Measurements from ENCODE around the gene GLIS2.

Gene GLIS2

DNA sequence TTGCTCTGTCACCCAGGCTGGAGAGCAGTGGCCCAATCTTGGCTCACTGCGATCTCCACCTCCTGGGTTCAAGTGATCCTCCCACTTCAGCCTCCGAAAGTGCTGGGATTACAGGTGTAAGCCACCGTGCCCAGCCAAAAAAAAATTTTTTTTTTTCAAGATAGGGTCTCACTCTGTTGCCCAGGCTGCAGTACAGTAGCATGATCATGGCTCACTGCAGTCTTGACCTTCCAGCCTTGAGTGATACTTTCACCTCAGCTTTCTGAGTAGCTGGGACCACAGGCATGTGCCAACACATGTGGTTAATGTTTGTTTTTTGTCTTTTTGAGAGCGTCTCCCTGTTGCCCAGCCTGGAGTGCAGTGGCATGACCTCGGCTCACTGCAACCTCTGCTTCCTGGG, 37.0 kb downstream of the GLIS2 start:
- H3K9me3 Mint-ChIP-seq, result no peaks in the 10 kb centered on the region
- no peak overlapping the region for H3K4me3 Mint-ChIP-seq
- no peak overlapping the region for H3K27ac Mint-ChIP-seq
- ATAC-seq (replicated peaks), result no peak
- peaks cover 5 to 17% of the 10 kb centered on the region in 2 donors for H3K4me1 Mint-ChIP-seq
- DNase-seq, result no peak
- H3K27me3 Mint-ChIP-seq, result no peaks in the 10 kb centered on the region
- peaks cover 20 to 25% of the 10 kb centered on the region in 2 donors for H3K36me3 Mint-ChIP-seq

DNA sequence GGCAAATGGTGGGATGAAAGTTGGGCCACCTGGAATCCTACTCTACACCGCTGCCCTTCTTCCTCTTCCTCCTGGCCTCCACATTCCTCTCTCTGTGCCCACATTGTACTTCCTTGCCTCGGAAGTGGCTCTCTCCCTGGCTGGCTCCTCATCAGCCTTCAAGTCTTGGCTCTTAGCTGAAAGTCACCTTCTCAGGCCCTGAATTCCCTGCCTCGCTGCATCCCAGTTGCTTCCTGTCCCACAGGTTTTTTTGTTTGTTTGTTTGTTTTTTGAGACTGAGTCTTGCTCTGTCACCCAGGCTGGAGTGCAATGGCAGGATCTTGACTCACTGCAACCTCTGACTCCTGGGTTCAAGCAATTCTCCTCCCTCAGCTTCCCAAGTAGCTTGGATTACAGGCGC, 37.8 kb downstream of the GLIS2 start:
- Mint-ChIP-seq H3K4me3 (no peak overlapping the region), H3K27ac (peak overlapping the region; percentile 4), H3K36me3 (peaks cover 15 to 19% of the 10 kb centered on the region in 2 donors), H3K9me3 (no peaks in the 10 kb centered on the region), H3K27me3 (no peaks in the 10 kb centered on the region), H3K4me1 (peaks cover 0 to 9% of the 10 kb centered on the region in 2 donors)
- no peak for ATAC-seq (replicated peaks)
- no peak for DNase-seq

DNA sequence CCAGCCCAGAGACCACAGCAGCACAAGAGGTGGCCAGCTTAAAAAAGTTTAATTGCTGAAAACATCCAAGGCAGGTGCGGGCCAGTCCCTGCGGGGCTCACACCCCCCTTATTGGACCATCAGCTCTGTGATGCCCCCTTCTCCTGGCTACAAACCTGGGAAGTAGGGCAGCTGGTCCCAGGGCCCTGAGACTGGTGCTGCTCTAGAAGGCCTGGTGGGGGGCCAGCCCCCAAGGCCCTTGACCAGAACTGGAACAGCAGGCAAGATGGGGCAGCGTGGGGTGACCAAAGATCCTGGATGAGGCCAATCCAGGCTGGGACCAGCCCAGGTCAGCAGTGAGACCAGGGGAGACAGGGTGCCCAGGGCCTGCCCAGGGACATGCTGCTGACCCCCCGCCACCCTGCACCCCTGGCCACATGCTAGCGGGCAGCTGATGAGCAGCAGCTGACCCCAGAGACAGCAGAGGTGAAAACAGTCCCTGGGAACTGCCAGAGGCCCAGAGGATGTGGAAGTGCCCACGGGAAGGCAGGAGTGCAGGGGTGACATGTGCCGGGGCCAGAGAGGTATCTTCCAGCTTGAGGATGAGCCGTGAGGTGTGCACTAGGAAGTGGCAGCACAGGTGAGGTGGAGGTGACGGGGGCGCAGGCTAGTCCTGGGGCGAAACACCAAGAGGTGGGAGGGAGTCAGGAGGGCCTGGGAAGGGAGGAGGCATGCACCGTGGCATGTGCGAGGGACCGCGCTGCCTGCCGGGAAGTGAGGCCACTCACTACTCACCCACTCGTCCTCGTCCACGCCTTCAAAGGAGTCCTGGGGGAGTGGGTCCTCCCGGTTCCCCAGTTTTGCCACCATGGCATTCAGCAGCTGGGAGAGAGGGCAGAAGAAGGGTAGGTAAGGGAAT, 38.9 kb downstream of the GLIS2 start:
- ATAC-seq (replicated peaks) (no peak), DNase-seq (no peak)
- Mint-ChIP-seq H3K4me1 (peaks cover 0 to 7% of the 10 kb centered on the region in 2 donors), H3K27me3 (no peaks in the 10 kb centered on the region), H3K9me3 (no peaks in the 10 kb centered on the region), H3K27ac (peak overlapping the region; percentile 25), H3K4me3 (no peak overlapping the region), H3K36me3 (peaks cover 22 to 26% of the 10 kb centered on the region in 2 donors)

DNA sequence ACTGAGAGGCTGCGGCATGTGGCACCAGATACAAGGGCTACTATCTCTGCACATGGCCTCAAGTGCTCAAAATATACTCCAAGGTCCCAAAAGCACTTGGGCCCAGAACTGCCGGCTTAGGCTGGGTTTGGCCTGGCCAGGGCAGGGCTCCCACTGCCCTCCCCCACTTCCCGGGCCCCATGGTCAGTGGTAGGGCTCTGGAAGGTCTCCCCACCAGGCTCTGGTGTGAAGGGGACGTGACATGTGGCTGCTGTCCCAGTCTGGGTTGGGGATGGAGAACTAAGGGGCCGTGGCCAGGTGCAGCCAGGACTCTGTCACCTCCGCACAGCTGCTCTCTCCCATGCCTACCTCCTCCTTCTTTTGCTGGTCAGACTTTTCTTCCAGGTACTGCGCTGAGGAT, 41.0 kb downstream of the GLIS2 start:
- Mint-ChIP-seq H3K27me3 (no peaks in the 10 kb centered on the region), H3K36me3 (peaks cover 29 to 33% of the 10 kb centered on the region in 2 donors), H3K4me1 (peaks cover 1 to 6% of the 10 kb centered on the region in 2 donors), H3K27ac (no peak overlapping the region), H3K9me3 (no peaks in the 10 kb centered on the region), H3K4me3 (no peak overlapping the region)
- DNase-seq, result no peak
- ATAC-seq (replicated peaks), result no peak

DNA sequence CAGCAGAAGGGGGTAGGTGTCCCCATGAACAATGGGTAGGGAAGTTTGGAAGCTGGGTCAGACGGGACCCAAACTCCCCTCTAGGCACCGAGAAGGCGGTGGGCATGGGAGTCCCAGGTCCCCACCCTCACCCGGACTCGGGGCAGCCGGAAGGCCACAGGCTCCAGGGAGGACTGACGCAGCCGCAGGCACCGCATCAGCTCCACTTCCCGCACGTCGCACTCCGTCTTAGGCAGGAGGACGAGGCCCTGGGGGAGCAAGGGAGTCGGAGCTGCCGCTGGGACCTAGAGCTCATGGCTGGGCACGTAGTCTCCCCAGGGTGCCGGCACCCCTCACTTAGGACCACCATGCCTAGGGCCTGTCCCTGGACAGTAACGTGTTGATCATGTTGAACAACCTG, 42.4 kb downstream of the GLIS2 start:
- H3K9me3 Mint-ChIP-seq, result no peaks in the 10 kb centered on the region
- H3K36me3 Mint-ChIP-seq, result peaks cover 33 to 44% of the 10 kb centered on the region in 2 donors
- H3K4me1 Mint-ChIP-seq, result peaks cover 0 to 8% of the 10 kb centered on the region in 2 donors

DNA sequence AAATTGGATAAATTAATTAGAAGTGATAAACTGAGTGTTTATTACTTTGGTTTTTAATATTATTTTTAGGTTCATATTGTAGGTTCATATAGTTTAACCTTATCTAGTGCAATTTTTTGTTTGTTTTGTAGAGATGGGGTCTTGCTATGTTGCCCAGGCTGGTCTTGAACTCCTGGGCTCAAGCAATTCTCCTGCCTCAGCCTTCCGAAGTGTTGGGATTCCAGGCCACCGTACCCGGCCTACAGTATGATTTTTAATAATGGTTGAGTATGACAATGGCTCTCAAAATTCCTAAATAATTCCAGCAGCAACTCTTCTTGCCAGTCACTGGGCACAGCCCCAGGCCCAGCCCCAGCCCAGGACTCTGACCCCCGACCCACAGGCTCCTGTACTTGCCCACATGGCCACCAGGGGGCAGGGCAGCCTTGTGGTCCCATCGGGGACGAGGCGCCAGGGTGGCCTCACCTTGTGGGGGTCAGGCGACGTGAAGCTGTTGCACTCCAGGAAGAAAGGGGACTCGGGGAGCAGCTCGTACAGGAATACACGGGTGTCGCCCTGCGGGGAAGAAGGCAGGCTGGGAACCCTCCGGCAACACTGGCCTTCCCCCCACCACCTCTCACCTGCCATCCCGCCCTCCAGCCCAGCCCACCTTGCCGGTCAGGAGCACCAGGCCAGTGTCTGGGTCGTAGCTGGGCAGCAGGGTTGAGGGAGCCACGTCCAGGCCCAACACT, 43.1 kb downstream of the GLIS2 start:
- ATAC-seq (replicated peaks) (peak; percentile 75 to 81), DNase-seq (peak; percentile 42)
- no peak overlapping the region for H3K27ac Mint-ChIP-seq
- H3K36me3 Mint-ChIP-seq, result peaks cover 37 to 44% of the 10 kb centered on the region in 2 donors
- no peak overlapping the region for H3K4me3 Mint-ChIP-seq
- H3K4me1 Mint-ChIP-seq, result peaks cover 3 to 8% of the 10 kb centered on the region in 2 donors
- H3K9me3 Mint-ChIP-seq, result no peaks in the 10 kb centered on the region
- H3K27me3 Mint-ChIP-seq, result no peaks in the 10 kb centered on the region

More for the DNA sequence above, 42.4 kb downstream of the GLIS2 start:
- DNase-seq (no peak), ATAC-seq (replicated peaks) (no peak)
- Mint-ChIP-seq H3K4me3 (no peak overlapping the region), H3K27ac (peak overlapping the region; percentile 57), H3K27me3 (no peaks in the 10 kb centered on the region)

DNA sequence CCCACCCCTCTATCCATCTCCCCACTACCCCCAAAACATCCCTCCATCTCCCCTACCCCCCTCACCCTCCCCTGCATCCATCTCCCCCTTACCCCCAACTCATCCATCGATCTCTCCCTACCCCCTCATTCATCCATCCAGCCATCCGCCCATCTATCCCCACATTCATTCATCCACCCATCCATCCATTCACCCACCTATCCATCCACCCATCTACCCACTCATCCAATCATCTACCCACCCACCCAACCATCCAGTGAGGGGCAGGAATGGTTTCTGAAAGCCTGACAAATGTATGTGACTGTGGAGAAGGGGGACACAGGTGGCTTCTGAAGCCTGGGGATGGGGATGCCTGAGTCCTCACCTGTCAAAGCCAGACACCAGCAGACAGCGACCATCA, 44.0 kb downstream of the GLIS2 start:
- peaks cover 33 to 43% of the 10 kb centered on the region in 2 donors for H3K36me3 Mint-ChIP-seq
- no peaks in the 10 kb centered on the region for H3K27me3 Mint-ChIP-seq
- no peak for DNase-seq
- no peak for ATAC-seq (replicated peaks)
- H3K27ac Mint-ChIP-seq, result no peak overlapping the region
- H3K4me3 Mint-ChIP-seq, result no peak overlapping the region
- H3K4me1 Mint-ChIP-seq, result peaks cover 10 to 12% of the 10 kb centered on the region in 2 donors
- H3K9me3 Mint-ChIP-seq, result no peaks in the 10 kb centered on the region

DNA sequence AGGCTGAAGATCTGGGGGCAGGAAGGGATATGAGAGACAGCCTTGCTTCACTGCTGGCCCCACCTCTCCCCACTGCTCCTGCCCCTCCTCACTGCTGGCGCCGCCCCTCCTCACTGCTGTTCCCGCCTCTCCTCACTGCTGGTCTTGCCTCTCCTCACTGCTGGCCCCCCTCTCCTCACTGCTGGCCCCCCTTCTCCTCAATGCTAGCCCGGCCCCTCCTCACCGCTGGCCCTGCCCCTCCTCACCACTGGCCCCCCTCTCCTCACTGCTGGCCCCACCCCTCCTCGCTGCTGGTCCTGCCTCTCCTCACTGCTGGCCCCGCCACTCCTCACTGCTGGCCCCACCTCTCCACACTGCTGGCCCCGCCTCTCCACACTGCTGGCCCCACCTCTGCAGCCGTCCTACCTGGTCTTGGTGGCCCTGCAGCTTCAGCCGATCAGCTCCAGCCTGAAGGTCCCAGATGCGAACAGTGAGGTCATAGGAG, 44.7 kb downstream of the GLIS2 start:
- ATAC-seq (replicated peaks), result no peak
- Mint-ChIP-seq H3K9me3 (no peaks in the 10 kb centered on the region), H3K27me3 (no peaks in the 10 kb centered on the region), H3K36me3 (peaks cover 32 to 43% of the 10 kb centered on the region in 2 donors), H3K4me3 (no peak overlapping the region), H3K27ac (no peak overlapping the region), H3K4me1 (peaks cover 17% of the 10 kb centered on the region in 2 donors)
- DNase-seq, result no peak

DNA sequence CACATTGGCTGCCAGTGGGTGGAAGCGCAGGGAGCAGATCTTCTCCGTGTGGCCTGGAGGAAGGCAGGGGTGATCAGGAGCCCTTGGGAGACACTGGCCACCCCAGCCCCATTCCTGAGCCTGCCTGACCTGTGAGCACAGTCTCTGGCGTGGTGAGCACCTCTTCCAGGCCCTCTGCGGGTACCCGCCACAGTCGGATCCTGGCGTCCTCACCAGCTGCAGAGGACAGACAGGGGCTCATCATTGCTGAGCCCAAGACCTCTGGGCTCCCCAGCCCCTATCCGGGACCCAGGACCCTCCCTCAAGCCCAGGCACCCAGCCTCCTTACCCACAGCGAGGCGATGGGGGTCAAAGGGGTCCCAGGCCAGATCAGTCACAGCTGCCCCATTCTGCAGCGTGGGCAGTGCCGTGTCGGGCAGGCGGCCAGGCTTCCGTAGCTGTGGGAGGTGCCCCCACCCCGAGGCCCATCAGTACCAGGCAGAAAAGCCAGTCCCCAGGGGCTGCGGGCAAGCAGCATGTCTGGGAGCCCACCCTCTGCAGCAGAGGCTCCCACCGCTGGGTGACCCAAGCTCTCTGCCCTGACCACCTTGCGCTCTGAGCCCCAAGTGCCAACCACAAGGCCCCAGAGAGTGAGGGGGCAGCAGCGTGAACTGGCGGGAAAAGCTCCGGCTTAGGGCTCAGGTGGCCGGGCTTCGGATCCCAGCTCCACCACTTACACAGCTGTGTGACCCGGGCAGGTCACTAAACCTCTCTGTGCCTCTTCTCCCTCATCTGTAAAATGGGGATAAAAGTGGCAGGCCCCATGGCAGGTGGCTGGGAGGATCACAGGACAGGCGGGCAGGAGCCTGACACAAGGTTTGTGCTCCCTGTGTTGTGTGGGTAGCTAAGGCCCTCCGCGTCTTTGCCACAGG, 45.4 kb downstream of the GLIS2 start:
- H3K36me3 Mint-ChIP-seq, result peaks cover 32 to 44% of the 10 kb centered on the region in 2 donors
- no peaks in the 10 kb centered on the region for H3K9me3 Mint-ChIP-seq
- peak overlapping the region; percentile 9 for H3K27ac Mint-ChIP-seq
- peaks cover 19 to 21% of the 10 kb centered on the region in 2 donors for H3K4me1 Mint-ChIP-seq
- H3K4me3 Mint-ChIP-seq, result no peak overlapping the region
- H3K27me3 Mint-ChIP-seq, result no peaks in the 10 kb centered on the region
- no peak for DNase-seq
- no peak for ATAC-seq (replicated peaks)

DNA sequence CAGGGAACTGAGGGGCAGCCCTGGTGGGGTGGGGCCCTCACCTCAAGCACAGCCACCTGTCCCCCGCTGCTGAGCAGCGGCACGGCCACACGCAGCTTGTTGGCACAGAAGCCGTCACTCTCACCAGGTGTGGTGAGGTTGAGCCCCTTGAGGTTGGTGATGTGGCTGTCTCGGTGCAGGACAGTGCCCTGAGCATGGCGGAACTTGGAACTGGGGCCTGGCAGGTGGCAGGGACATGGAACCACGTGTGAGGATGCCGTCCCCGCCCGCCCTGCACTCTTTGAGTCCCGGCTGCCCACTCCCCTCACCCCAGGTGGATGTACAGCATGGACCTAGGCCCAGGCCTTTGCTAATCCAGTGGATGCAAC, 46.1 kb downstream of the GLIS2 start:
- H3K4me3 Mint-ChIP-seq, result no peak overlapping the region
- H3K27ac Mint-ChIP-seq, result no peak overlapping the region
- peaks cover 19 to 21% of the 10 kb centered on the region in 2 donors for H3K4me1 Mint-ChIP-seq
- ATAC-seq (replicated peaks) (no peak), DNase-seq (no peak)
- H3K27me3 Mint-ChIP-seq, result no peaks in the 10 kb centered on the region
- H3K36me3 Mint-ChIP-seq, result peaks cover 32 to 44% of the 10 kb centered on the region in 2 donors
- no peaks in the 10 kb centered on the region for H3K9me3 Mint-ChIP-seq

DNA sequence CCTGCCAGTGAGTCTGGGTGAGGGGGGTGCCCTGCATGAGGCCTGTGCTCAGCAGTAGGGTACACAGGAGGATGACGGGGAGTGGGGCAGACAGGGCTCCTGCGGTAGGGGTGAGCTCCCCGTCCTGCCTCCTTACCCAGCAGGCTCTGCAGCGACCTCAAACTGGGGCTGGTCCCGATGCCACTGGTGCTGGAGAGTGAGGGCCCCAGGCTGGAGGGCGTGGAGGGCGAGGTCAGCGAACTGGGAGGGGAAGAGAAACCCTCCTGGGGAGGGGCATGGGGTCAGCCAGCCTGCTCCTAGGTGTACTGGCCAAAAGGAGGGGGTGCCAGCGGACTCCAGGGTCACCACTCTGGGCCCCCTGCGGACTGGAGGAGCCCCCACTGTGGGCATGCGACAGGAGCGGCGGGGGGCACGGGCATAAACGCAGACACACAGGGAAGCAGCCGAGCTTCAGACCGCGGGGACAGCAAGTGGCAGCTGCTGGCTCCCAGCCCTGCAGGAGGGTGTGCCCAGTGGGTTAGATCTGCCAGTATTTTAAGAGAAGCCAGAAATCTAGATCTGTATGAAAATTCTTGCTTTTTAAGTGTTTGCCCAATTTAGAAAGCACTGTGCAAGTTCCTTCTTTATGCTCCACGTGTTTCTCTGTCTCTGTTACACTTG, 46.7 kb downstream of the GLIS2 start:
- Mint-ChIP-seq H3K9me3 (no peaks in the 10 kb centered on the region), H3K27me3 (no peaks in the 10 kb centered on the region), H3K36me3 (peaks cover 32 to 48% of the 10 kb centered on the region in 2 donors), H3K27ac (no peak overlapping the region), H3K4me1 (peaks cover 21 to 23% of the 10 kb centered on the region in 2 donors), H3K4me3 (no peak overlapping the region)
- DNase-seq, result no peak
- ATAC-seq (replicated peaks), result no peak

DNA sequence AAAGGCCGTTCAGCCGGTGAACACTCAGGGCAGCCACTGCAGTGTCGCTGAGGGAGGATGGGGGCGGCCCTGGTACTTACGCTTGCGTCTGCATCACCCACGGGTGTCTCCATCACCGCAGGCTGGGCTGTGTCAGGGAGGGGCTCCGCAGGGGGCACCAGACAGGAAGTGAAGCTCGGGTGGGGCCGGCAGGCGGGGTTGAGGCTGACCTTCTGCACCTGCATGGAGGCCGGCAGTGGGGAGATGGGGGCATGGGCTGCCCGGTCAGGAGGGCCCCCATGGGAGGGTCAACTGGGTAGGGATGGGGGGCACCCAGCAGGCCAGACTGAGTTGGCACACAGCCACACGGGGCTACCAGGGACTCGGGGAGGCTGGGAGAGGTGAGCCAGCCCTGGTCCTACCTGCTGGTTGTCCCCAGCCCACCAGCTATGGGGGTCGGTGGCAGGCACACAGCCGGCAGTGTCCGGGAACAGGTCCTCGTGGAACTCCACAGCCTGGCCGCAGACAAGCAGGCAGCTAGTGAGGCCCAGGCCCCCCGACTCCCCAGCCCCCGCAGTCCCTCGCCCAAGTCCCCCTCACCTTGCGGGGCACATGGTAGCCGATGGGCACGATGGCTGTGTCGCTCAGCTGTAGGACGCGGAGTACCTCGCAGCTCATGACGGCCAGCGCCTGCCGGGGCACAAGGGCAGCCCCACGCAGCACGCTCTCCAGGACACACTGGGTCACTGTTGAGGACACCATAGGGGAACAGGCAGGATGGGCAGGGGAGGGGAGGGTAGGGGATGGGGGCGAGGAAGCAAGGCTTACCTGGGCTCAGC, 48.5 kb downstream of the GLIS2 start:
- Mint-ChIP-seq H3K36me3 (peaks cover 32 to 45% of the 10 kb centered on the region in 2 donors), H3K27ac (peak overlapping the region; percentile 62), H3K9me3 (no peaks in the 10 kb centered on the region), H3K4me1 (peaks cover 21 to 24% of the 10 kb centered on the region in 2 donors), H3K4me3 (peak overlapping the region in 1 of 2 donors; percentile 44), H3K27me3 (no peaks in the 10 kb centered on the region)
- DNase-seq (peak; percentile 26), ATAC-seq (replicated peaks) (peak in 1 of 2 donors; percentile 18)

DNA sequence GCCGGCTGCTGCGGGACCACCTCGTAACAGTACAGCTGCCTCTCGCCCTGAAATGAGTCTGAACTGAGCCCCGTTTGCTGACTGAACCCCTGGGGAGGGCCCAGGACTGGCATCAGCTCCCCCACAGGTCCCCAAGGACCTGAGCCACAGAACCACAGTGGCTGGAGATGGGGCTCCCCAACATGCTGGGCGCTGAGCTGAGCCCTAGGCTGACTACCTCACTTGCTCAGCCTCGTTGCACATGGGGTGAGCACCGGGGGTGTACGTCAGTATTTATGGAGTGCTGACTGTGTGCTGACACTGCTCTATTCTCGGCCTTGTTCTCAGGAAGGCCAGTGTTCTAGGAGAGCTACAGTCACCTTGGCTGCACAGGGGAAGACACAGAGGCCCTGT, 49.1 kb downstream of the GLIS2 start:
- peak; percentile 94 to 95 for ATAC-seq (replicated peaks)

More for the DNA sequence above, 49.1 kb downstream of the GLIS2 start:
- Mint-ChIP-seq H3K4me1 (peaks cover 21 to 23% of the 10 kb centered on the region in 2 donors), H3K27ac (peak overlapping the region; percentile 87), H3K27me3 (no peaks in the 10 kb centered on the region), H3K4me3 (peak overlapping the region in 1 of 2 donors; percentile 44), H3K9me3 (no peaks in the 10 kb centered on the region), H3K36me3 (peaks cover 29 to 40% of the 10 kb centered on the region in 2 donors)
- DNase-seq, result peak; percentile 83
